ENCODE data around the gene RRP12. TPM values are rescaled to one million over a fixed set of nuclear protein-coding genes. Genes with fewer than 3 reads are reported as not detected.

RRP12 gene
- total and polyA plus RNA-seq, 9 of the 15 experiments (the other 6 are each of a cell fraction or from before 2014, with no cell fraction given): 4.6 to 68.2 (median 21.8) TPM

- TF ChIP-seq RBFOX2 (IDR thresholded peaks at IDR 0.05; ENCODE audit: low read depth, low read length): peak; percentile 82
- no peak for TF ChIP-seq XRCC5 (IDR thresholded peaks at IDR 0.05; ENCODE audit: low read depth, low read length)
- TF ChIP-seq MXI1 (IDR thresholded peaks at IDR 0.05; ENCODE audit: low read depth, low read length): peak; percentile 70; the same call in 1 of the 2 replicates
- no peak for TF ChIP-seq KDM4B (IDR thresholded peaks at IDR 0.05; ENCODE audit: borderline replicate concordance in 2 of 2, low read depth in 1 of 2)
- TF ChIP-seq NR2C1 (IDR thresholded peaks at IDR 0.05): peak; percentile 57; the same call in 1 of the 2 replicates
- 0 out of 2 replicates have a peak, but pooled peaks have one; percentile 34 for TF ChIP-seq NR2C1 (tag; IDR thresholded peaks at IDR 0.05)
- no peak for TF ChIP-seq ATF4 (CRISPR knock-in tag; IDR thresholded peaks at IDR 0.05)
- TF ChIP-seq USF1 (CRISPR knock-in tag; IDR thresholded peaks at IDR 0.05): peak; percentile 79
- no peak for TF ChIP-seq ZNF655 (CRISPR knock-in tag; IDR thresholded peaks at IDR 0.05)
- no peak for TF ChIP-seq HDGF (IDR thresholded peaks at IDR 0.05)
- no peak for TF ChIP-seq ZBTB11 (CRISPR knock-in tag; IDR thresholded peaks at IDR 0.05)
- TF ChIP-seq KAT7 (CRISPR knock-in tag; IDR thresholded peaks at IDR 0.05; ENCODE audit: borderline replicate concordance): no peak
- no peak for TF ChIP-seq E2F3 (CRISPR knock-in tag; IDR thresholded peaks at IDR 0.05)
- 0 out of 2 replicates have a peak, but pooled peaks have one; percentile 9 for TF ChIP-seq SMAD4 (CRISPR knock-in tag; conservative IDR thresholded peaks at IDR 0.05)
- TF ChIP-seq TAF9B (IDR thresholded peaks at IDR 0.05; ENCODE audit: partially characterized antibody): peak; percentile 53
- no peak for TF ChIP-seq NR1H2 (CRISPR knock-in tag; IDR thresholded peaks at IDR 0.05)
- TF ChIP-seq KAT8 (IDR thresholded peaks at IDR 0.05; ENCODE audit: low read depth): no peak
- 0 out of 2 replicates have a peak, but pooled peaks have one; percentile 17 for TF ChIP-seq RB1 (IDR thresholded peaks at IDR 0.05; ENCODE audit: low read depth)
- TF ChIP-seq ZC3H11A (IDR thresholded peaks at IDR 0.05; ENCODE audit: low read depth, low read length): no peak
- TF ChIP-seq RBM17 (IDR thresholded peaks at IDR 0.05; ENCODE audit: borderline replicate concordance, low read depth, low read length): no peak
- peak; percentile 55 for TF ChIP-seq RBBP5 (IDR thresholded peaks at IDR 0.05; ENCODE audit: borderline replicate concordance, insufficient read depth, low read length, poor library complexity, severe bottlenecking)
These were observed 44.8 kb upstream of the RRP12 start, which contains the start of the genes EXOSC1 and ZDHHC16 (continued) for GRCh38 chr10:97445722-97446639.

Measured in K562 (cell line).